HG03571 (cell line): Measurements from ENCODE around the gene TXNL4A.

ENCODE experiments used
- ATAC-seq: cut with Tn5 transposase; IDR thresholded peaks from one replicate; pipeline ENCODE4 v1.9.1; 2021; ENCODE audit not compliant: unreplicated experiment

TXNL4A gene

GRCh38 chr18:79936641-79937040, 51.7 kb downstream of the TXNL4A start:
- ATAC-seq = no peak

DNA sequence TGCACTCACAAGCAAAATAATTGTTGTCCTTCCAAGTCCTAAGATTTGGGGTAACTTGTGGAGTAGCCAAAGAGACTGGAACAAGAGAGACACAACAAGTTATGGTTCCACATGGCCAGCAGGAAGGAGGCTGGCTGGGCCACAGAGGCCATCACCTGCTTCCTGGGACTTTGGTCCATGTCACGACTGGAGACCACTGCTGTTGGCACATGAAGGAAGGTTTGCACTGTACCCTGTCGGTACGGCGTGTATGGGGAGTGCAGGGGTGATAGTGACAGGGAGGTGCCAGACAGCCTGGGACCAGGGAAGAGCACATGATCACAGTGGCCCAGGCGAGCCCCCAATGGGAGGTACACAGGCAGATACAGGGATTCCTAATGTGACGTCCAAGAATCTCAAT, 52.4 kb downstream of the TXNL4A start:
- ATAC-seq = no peak

- ATAC-seq = no peak
Measured at GRCh38 chr18:79935499-79935898, 52.9 kb downstream of the TXNL4A start.

DNA sequence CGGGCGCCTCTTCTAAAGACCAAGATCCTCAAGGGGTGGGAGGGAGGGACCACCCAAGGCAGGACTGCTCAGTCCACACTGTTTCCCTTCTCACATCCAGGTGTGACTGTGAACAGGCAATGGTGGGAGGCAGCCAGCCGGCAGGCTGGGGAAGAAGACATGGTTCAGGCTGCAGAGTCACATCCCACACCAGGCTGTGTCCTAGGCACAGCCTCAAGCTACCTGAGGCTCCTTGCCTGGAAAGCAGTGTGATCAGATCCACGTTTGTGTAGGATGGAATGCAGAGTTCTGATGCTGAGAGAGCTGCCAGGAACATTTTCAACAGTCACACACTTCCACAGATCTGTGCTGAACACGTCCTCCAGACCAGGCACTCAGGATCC, 53.3 kb downstream of the TXNL4A start:
- no peak for ATAC-seq

GRCh38 chr18:79934311-79935097, 53.9 kb downstream of the TXNL4A start:
- no peak for ATAC-seq

- ATAC-seq = no peak
Measured at GRCh38 chr18:79933765-79934164, 54.6 kb downstream of the TXNL4A start.

GRCh38 chr18:79932907-79933306, 55.5 kb downstream of the TXNL4A start:
- ATAC-seq = no peak

DNA sequence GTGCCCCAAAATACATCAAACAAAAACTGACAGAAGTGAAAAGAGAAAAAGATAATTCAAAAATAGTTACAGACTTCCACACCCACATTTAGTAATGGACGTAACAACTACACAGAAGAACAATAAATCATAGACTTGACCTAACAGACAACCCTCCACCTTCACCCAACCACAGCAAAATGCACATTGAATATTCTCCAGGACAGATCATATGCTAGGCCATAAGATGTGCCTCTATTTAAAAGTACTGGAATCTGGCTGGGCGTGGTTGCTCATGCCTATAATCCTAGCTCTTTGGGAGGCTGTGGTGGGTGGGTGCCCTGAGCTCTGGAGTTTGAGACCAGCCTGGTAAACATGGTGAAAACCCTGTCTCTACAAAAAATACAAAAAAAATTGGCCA, 56.9 kb downstream of the TXNL4A start:
- no peak for ATAC-seq

DNA sequence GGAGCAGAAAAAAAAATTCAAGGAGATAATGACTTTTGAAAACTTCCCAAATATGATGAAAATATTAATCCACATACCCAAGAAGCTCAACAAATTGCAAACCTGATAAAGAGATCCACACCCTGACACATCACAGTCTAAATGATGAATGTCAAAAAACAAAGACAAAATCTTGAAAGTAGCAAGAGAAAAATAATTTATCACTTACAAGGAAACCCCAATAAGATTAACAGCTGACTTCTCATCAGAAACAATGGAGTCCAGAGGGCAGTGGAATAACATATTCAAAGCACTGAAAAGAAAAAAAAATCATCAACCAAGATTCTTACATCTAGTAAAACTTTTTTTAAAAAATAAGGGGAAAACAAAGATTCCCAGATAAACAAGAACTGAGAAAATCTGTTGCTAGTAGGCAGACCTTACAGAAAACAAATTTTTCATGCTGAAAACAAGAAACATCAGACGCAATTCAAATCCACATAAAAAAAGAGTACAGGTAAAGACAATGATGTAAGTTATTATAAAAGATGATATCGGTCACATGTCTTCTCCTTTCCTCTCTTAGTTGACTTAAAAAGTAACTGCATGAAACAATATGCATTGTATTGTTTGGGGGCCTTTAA, 58.2 kb downstream of the TXNL4A start:
- ATAC-seq = no peak

- ATAC-seq = no peak
Measured at GRCh38 chr18:79928563-79928960, 59.8 kb downstream of the TXNL4A start.

DNA sequence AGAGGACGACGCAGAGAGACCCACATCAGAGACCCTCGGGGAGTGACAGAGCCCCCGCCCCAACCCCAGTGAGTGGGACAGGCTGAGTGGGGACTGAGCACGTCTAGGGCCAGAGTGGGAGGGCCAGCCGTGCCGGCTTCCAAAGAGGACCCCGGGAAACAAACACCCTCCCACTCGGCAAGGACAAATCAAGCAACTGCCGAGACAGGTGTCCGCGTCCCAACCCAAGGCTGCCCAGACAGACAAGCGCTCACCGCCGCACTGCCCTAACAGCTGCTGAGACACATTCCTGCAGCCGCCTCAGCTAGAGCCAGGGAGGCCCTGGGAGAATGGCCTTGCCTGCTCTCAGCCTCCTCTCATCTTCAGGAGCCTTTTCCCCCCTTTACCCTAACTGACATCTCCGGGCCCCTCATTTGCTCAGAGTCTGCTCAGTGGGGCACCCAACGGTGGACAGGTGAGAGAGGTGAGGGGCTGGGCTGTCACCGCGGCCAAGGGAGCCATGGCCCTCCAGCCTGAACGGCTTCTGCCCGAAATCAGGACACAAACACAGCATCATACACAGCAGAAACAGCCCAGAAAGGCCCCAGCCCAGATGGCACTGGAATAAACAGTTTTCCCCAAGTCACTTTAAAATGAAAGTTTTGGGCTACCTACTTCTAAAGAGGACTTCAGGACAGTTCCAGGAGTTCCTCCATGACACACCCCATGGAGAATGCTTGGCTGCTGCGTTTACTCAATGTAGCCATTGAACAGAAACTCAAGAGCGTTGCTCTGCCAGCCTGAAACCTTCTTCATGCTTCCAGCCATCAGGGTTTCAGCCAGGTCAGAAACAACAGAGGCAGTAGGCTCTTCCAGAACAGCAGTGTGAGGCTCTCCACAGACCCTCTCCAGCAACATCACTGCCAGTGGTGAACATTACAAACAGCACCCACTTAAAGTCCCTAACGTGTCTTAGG, 60.5 kb downstream of the TXNL4A start:
- no peak for ATAC-seq

GRCh38 chr18:79926715-79927606, 61.4 kb downstream of the TXNL4A start:
- ATAC-seq = no peak

- ATAC-seq = no peak
Measured at GRCh38 chr18:79926306-79926705, 62.1 kb downstream of the TXNL4A start.

DNA sequence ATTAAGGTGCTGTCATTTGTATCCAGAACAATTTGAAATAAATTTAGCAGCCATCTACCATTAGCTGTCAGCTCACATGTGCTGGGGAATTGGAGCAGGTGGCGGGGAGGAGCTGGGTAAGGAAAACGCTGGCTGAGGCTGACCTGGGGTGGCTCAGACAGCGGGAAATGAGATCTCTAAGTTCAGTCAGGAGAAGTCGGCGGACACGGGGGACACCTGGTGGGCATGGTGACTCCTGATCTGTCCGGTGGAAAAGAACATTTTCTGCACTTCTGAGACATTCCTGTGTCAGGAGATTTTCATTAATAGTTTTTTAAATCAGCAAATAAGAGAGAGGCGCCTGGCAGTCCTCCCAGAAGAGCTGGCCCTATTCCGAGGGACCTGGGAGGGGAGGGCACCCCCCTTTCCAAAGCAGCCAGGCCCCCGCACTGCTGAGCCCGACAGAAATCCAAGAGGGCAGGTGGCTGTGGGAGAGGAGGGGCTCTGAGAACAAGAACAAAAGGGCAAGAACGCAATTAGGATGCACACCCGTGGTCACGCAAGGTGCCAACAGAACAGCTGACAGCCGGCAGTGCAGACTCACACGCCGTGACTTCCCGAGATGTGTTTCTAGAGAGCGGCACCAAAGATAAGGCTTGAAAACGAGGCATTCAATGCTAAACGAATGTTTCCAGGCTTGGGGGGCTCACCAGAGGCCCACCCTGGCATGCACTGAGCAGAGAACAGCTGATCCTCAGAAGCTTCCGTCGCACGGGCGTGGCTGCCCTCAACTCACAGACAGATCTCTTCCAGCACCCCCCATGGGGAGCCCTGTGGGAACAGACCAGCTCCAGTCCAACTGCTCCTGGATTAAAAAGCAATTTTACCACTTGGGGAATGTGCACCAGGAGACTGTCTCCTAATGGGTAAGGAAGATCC, 63.3 kb downstream of the TXNL4A start:
- ATAC-seq = no peak

GRCh38 chr18:79923896-79924585, 64.3 kb downstream of the TXNL4A start:
- no peak for ATAC-seq

DNA sequence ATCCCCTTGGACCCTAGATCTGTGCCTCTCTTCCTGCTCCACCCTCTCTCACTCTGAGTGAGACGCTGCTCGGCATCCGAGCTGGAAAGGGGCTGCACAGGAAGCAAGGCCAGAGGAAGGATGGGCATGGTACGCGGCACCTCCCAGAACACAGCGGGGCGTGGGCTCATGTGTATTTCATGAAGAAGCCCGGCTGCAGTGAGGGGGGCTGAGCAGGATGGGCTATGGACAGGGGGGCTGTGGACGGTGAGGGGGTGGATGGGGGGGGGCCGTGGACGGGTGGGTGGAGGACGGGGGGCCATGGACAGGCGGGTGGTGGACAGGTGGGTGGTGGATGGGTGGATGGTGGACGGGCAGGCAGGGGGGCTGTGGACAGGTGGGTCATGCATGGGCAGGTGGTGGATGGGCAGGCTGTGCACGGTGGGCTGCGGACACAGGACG, 65.4 kb downstream of the TXNL4A start:
- ATAC-seq = no peak

- ATAC-seq = no peak
Measured at GRCh38 chr18:79921984-79922965, 66.1 kb downstream of the TXNL4A start.
